Urothelium cell line (cell line): ENCODE data around the gene SOX5.

Experiments
- DNase-seq: peaks from one replicate; pipeline ENCODE4 v3.0.0; 2011; ENCODE audit warnings: low spot score, mixed read lengths
- FAIRE-seq: peaks from 2 replicates; lab custom pipeline; 2011; peaks lifted over from hg19 to GRCh38; lab: Jason Lieb, UNC

SOX5 gene

GRCh38 chr12:23703051-23703450 is 246.4 kb downstream of the SOX5 start:
- no peak for FAIRE-seq
- DNase-seq, result no peak

GRCh38 chr12:23699031-23699430 is 250.4 kb downstream of the SOX5 start:
- DNase-seq (no peak), FAIRE-seq (no peak)

- FAIRE-seq (no peak), DNase-seq (no peak)
Measured at GRCh38 chr12:23694920-23695319, 254.6 kb downstream of the SOX5 start.

- FAIRE-seq, result no peak
- no peak for DNase-seq
Measured at GRCh38 chr12:23694307-23694706, 255.2 kb downstream of the SOX5 start.

- DNase-seq (no peak), FAIRE-seq (no peak)
Measured at GRCh38 chr12:23687947-23688346, 261.5 kb downstream of the SOX5 start.

- DNase-seq (no peak), FAIRE-seq (no peak)
Measured at GRCh38 chr12:23686095-23686494, 263.4 kb downstream of the SOX5 start.

- FAIRE-seq (no peak), DNase-seq (no peak)
Measured at GRCh38 chr12:23684121-23684520, 265.3 kb downstream of the SOX5 start.

GRCh38 chr12:23681237-23681636 is 268.2 kb downstream of the SOX5 start:
- DNase-seq (no peak), FAIRE-seq (no peak)

- FAIRE-seq (no peak), DNase-seq (no peak)
Measured at GRCh38 chr12:23674064-23674463, 275.4 kb downstream of the SOX5 start.

GRCh38 chr12:23671881-23672280 is 277.6 kb downstream of the SOX5 start:
- DNase-seq (no peak), FAIRE-seq (no peak)

- no peak for FAIRE-seq
- DNase-seq, result no peak
Measured at GRCh38 chr12:23670684-23671083, 278.8 kb downstream of the SOX5 start.

- no peak for DNase-seq
- no peak for FAIRE-seq
Measured at GRCh38 chr12:23669691-23670090, 279.8 kb downstream of the SOX5 start.

- DNase-seq (no peak), FAIRE-seq (no peak)
Measured at GRCh38 chr12:23666866-23667265, 282.6 kb downstream of the SOX5 start.

- DNase-seq, result no peak
- no peak for FAIRE-seq
Measured at GRCh38 chr12:23662966-23663365, 286.5 kb downstream of the SOX5 start.

GRCh38 chr12:23659131-23659530 is 290.3 kb downstream of the SOX5 start:
- DNase-seq, result no peak
- FAIRE-seq, result no peak

- DNase-seq (no peak), FAIRE-seq (no peak)
Measured at GRCh38 chr12:23657598-23657997, 291.9 kb downstream of the SOX5 start.

GRCh38 chr12:23655884-23656283 is 293.6 kb downstream of the SOX5 start:
- no peak for DNase-seq
- FAIRE-seq, result no peak

GRCh38 chr12:23655112-23655511 is 294.4 kb downstream of the SOX5 start:
- FAIRE-seq, result no peak
- DNase-seq, result no peak

- DNase-seq, result no peak
- FAIRE-seq, result no peak
Measured at GRCh38 chr12:23648546-23648945, 300.9 kb downstream of the SOX5 start.

GRCh38 chr12:23640754-23641153 is 308.7 kb downstream of the SOX5 start:
- no peak for FAIRE-seq
- no peak for DNase-seq

- FAIRE-seq (no peak), DNase-seq (no peak)
Measured at GRCh38 chr12:23634344-23634743, 315.1 kb downstream of the SOX5 start.

- DNase-seq (no peak), FAIRE-seq (no peak)
Measured at GRCh38 chr12:23631786-23632377, 317.6 kb downstream of the SOX5 start.

- DNase-seq (no peak), FAIRE-seq (no peak)
Measured at GRCh38 chr12:23630524-23630923, 318.9 kb downstream of the SOX5 start.
